ENCODE data around the gene FIP1L1.

DNA sequence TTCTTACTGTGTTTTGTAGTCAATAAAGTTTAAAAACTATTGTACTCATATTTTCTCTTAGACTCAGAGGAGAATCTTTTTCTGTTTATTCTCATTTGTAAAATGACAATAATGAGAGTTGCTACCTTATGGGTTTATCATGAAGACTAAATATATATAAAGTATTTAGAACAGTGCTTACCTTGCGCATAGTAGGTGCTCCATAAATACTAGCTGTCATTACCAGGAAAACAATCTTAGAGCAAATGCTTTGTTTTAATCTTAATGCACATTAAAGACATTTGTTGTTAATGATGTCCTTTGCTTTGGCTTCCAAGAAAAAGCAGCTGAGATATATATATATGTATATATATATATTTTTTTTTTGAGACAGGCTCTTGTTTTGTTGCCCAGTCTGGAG is 44.9 kb downstream of the FIP1L1 start:
- TF ChIP-seq CTCF (IDR thresholded peaks at IDR 0.05): no peak
- no peak for TF ChIP-seq EZH2 (IDR thresholded peaks at IDR 0.05; ENCODE audit: borderline replicate concordance, insufficient read depth, low read depth, low read length, poor library complexity, severe bottlenecking)

All from B cell (primary cell).